OCI-LY3 (cell line): ENCODE results near the gene TMA7.

Source experiments
- H2AFZ ChIP-seq: fragments of 200-600, 300-600 bp; shearing (Covaris generic); 2 replicates; pipeline ENCODE4 v1.6.0; 2014; ENCODE audit warnings: antibody characterized with exemption, low read depth, low read length
- H3K27ac ChIP-seq: fragments of 200-600, 300-600 bp; sonication (generic); 2 replicates; pipeline ENCODE4 v1.5.1; 2014; ENCODE audit warnings: mild to moderate bottlenecking, low read length, moderate library complexity, mixed read lengths
- H3K27me3 ChIP-seq: fragments of 200-600, 300-600 bp; sonication (generic); 2 replicates; pipeline ENCODE4 v1.6.1; 2014; ENCODE audit warnings: low read depth, low read length, mixed read lengths
- H3K36me3 ChIP-seq: fragments of 200-600, 300-600 bp; sonication (generic); replicated peaks from 2 replicates; pipeline ENCODE3; 2014; ENCODE audit warnings: low read depth, low read length, mixed read lengths
- H3K4me1 ChIP-seq: fragments of 300-600, 200-600 bp; sonication (generic); 2 replicates; pipeline ENCODE4 v1.6.1; 2014; ENCODE audit warnings: low read length, mixed read lengths
- H3K4me2 ChIP-seq: fragments of 200-600, 300-600 bp; sonication (generic); 2 replicates; pipeline ENCODE4 v1.6.1; 2014; ENCODE audit warnings: low read length, mixed read lengths
- H3K4me3 ChIP-seq: fragments of 300-600, 200-600 bp; sonication (generic); 2 replicates; pipeline ENCODE4 v1.5.1; 2014; ENCODE audit warnings: antibody characterized with exemption, mild to moderate bottlenecking, low read length, moderate library complexity
- H3K79me2 ChIP-seq: fragments of 300-600, 200-600 bp; shearing (Covaris generic); 2 replicates; pipeline ENCODE4 v1.6.1; 2014; ENCODE audit warnings: mild to moderate bottlenecking, low read length, mixed read lengths
- H3K9ac ChIP-seq: fragments of 300-600, 200-600 bp; shearing (Covaris generic); 2 replicates; pipeline ENCODE4 v1.6.0; 2014; ENCODE audit warnings: mild to moderate bottlenecking, low read length, moderate library complexity
- H3K9me3 ChIP-seq: fragments of 200-600, 300-600 bp; shearing (Covaris generic); 2 replicates; pipeline ENCODE4 v1.6.1; 2014; ENCODE audit warnings: low read length, mixed read lengths; ENCODE audit not compliant: insufficient read depth
- H4K20me1 ChIP-seq: fragments of 200-600, 300-600 bp; sonication (generic); 2 replicates; pipeline ENCODE4 v1.6.1; 2016; ENCODE audit warnings: low read length, mixed read lengths; ENCODE audit not compliant: insufficient read depth
- EZH2phosphoT487 ChIP-seq: fragments of 200-600 bp; shearing (Covaris generic); IDR thresholded peaks from 2 replicates; pipeline ENCODE4 v1.6.1; 2018; ENCODE audit warnings: antibody characterized with exemption, mixed run types, low read depth
- TF ChIP-seq, protein P1 (sequence below): fragments of 200-600, 300-600 bp; sonication (generic); IDR thresholded peaks from 2 replicates; pipeline ENCODE4 v1.5.1; 2014; ENCODE audit warnings: antibody characterized with exemption, low read length, low read depth

Gene TMA7

DNA sequence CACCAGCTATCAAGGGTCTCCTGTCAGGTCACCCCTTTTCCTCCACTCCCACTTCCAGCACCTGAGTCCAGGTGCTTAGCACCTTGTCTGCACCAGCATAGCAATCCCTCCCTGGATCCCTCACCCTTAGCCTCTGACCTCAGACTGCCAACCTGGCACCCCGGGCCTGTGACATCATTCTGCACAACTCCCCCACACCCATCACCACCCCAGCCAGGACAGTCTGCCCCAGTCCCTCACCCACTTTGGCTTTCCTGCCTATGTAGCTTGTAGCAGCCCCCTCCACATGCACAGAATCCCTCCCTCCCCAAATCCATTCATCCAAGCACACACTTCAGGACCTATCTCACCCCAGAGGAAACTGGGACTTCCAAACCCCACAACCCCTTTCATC, 9.4 kb upstream of the TMA7 start:
- Histone ChIP-seq H4K20me1 (peaks cover 3% of the 10 kb centered on the region; the same call in 1 of the 2 replicates), H3K79me2 (peaks cover 26% of the 10 kb centered on the region), H3K36me3 (peaks cover 23% of the 10 kb centered on the region), H3K9ac (no peak overlapping the region), H3K4me2 (no peak overlapping the region), H3K4me1 (peaks cover 30% of the 10 kb centered on the region), H3K27me3 (no peaks in the 10 kb centered on the region), H3K4me3 (no peak overlapping the region), H3K9me3 (no peaks in the 10 kb centered on the region), H2AFZ (no peak overlapping the region), H3K27ac (no peak overlapping the region)
- TF ChIP-seq, protein P1, sequence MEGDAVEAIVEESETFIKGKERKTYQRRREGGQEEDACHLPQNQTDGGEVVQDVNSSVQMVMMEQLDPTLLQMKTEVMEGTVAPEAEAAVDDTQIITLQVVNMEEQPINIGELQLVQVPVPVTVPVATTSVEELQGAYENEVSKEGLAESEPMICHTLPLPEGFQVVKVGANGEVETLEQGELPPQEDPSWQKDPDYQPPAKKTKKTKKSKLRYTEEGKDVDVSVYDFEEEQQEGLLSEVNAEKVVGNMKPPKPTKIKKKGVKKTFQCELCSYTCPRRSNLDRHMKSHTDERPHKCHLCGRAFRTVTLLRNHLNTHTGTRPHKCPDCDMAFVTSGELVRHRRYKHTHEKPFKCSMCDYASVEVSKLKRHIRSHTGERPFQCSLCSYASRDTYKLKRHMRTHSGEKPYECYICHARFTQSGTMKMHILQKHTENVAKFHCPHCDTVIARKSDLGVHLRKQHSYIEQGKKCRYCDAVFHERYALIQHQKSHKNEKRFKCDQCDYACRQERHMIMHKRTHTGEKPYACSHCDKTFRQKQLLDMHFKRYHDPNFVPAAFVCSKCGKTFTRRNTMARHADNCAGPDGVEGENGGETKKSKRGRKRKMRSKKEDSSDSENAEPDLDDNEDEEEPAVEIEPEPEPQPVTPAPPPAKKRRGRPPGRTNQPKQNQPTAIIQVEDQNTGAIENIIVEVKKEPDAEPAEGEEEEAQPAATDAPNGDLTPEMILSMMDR: no peak
- TF ChIP-seq EZH2phosphoT487: no peak

DNA sequence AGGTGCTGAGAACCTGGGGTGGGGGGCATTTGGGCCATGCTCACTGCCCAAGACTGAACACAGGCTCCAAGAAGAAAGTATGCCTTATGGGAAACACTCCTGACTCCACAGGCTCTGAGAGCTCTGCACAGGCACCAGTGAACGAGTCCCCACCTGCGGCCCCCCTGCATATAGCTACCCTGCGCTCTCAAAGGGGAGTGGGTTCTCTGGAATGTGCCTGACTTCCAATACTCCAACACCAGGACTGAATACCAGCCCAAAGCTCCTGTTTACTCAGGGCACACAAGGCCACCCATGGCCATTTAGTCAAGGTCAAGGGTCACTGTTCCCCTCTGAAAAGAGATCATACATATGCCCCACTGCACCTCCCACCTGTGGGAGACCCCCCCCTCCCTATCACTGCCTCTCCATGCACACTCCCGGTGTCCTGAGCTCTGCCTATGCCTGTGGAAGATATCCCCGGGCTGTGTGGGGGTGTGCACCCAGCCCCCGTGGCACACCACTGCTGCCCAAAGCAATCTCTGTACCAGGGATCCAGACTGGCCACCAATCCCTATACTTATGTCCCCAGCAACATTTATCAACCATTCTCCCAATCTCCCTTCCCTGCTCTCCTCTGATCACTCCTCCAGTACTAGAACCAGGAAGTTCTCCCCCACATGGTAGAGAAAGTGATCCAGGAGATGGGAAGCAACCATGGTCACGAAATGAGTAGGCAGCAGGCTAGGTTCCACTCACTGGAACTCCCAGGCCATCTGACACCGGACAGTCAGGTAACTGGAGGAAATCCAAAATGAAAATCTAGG, 8.6 kb upstream of the TMA7 start:
- H3K27me3 ChIP-seq: no peaks in the 10 kb centered on the region
- H3K4me2 ChIP-seq: no peak overlapping the region
- TF ChIP-seq EZH2phosphoT487: no peak
- no peak overlapping the region for H3K27ac ChIP-seq
- peaks cover 19% of the 10 kb centered on the region for H3K79me2 ChIP-seq
- no peak overlapping the region for H2AFZ ChIP-seq
- H4K20me1 ChIP-seq: no peaks in the 10 kb centered on the region
- no peaks in the 10 kb centered on the region for H3K9me3 ChIP-seq
- H3K4me3 ChIP-seq: no peak overlapping the region
- peaks cover 23% of the 10 kb centered on the region for H3K36me3 ChIP-seq
- no peak overlapping the region for H3K9ac ChIP-seq
- peaks cover 32% of the 10 kb centered on the region for H3K4me1 ChIP-seq

- H3K4me1 ChIP-seq: peaks cover 25% of the 10 kb centered on the region
- H2AFZ ChIP-seq: no peak overlapping the region
- no peaks in the 10 kb centered on the region for H4K20me1 ChIP-seq
- no peak overlapping the region for H3K4me2 ChIP-seq
- no peak overlapping the region for H3K9ac ChIP-seq
- peak overlapping the region; percentile 8; the same call in 1 of the 2 replicates for H3K27ac ChIP-seq
- TF ChIP-seq, protein P1: peak; percentile 61
- TF ChIP-seq EZH2phosphoT487: no peak
- peaks cover 23% of the 10 kb centered on the region for H3K36me3 ChIP-seq
- no peaks in the 10 kb centered on the region for H3K27me3 ChIP-seq
- H3K9me3 ChIP-seq: no peaks in the 10 kb centered on the region
- H3K4me3 ChIP-seq: no peak overlapping the region
- H3K79me2 ChIP-seq: peaks cover 8% of the 10 kb centered on the region
Observed at GRCh38 chr3:48432411-48433371, 7.4 kb upstream of the TMA7 start.

GRCh38 chr3:48433472-48434118, 6.5 kb upstream of the TMA7 start:
- no peak for TF ChIP-seq EZH2phosphoT487
- TF ChIP-seq, protein P1: no peak
- Histone ChIP-seq H3K9me3 (no peaks in the 10 kb centered on the region), H3K36me3 (peaks cover 23% of the 10 kb centered on the region), H3K9ac (no peak overlapping the region), H3K4me1 (peaks cover 26% of the 10 kb centered on the region), H4K20me1 (no peaks in the 10 kb centered on the region), H3K4me2 (no peak overlapping the region), H3K27me3 (no peaks in the 10 kb centered on the region), H3K79me2 (peaks cover 4% of the 10 kb centered on the region), H3K27ac (no peak overlapping the region), H2AFZ (no peak overlapping the region), H3K4me3 (no peak overlapping the region)
